ENCODE results near the gene CAMK2D.

GRCh38 chr4:113625902-113626301, 135.6 kb downstream of the CAMK2D start:
- TF ChIP-seq TOX (CRISPR knock-in tag; IDR thresholded peaks at IDR 0.05; ENCODE audit: borderline replicate concordance) (no peak), ISL1 (CRISPR knock-in tag; IDR thresholded peaks at IDR 0.05) (no peak), ESRRG (CRISPR knock-in tag; IDR thresholded peaks at IDR 0.05) (no peak), ZNF8 (CRISPR knock-in tag; IDR thresholded peaks at IDR 0.05) (no peak), BACH2 (CRISPR knock-in tag; IDR thresholded peaks at IDR 0.05; ENCODE audit: borderline replicate concordance) (no peak), ZFP3 (CRISPR knock-in tag; IDR thresholded peaks at IDR 0.05) (no peak), ZC3H10 (CRISPR knock-in tag; IDR thresholded peaks at IDR 0.05) (no peak), CSRNP3 (CRISPR knock-in tag; IDR thresholded peaks at IDR 0.05) (no peak), ZFP30 (CRISPR knock-in tag; IDR thresholded peaks at IDR 0.05) (no peak), RARB (CRISPR knock-in tag; IDR thresholded peaks at IDR 0.05) (no peak), SNAI2 (CRISPR knock-in tag; IDR thresholded peaks at IDR 0.05) (no peak), OSR1 (CRISPR knock-in tag; IDR thresholded peaks at IDR 0.05) (no peak), TCF4 (CRISPR knock-in tag; IDR thresholded peaks at IDR 0.05; ENCODE audit: borderline replicate concordance) (no peak), PPARA (CRISPR knock-in tag; IDR thresholded peaks at IDR 0.05; ENCODE audit: borderline replicate concordance) (no peak)
